PFSK-1 (cell line): ENCODE data around the gene S100A9.

Experiments used
- FOXP2 ChIP-seq: optimal IDR thresholded peaks from 2 replicates; pipeline ENCODE3; 2011; ENCODE audit warnings: borderline replicate concordance, control low read depth, inconsistent platforms; ENCODE audit not compliant: insufficient read depth; ENCODE audit errors: extremely low read length, extremely low read depth
- POLR2AphosphoS5 ChIP-seq: IDR thresholded peaks from 2 replicates; pipeline ENCODE4 v1.6.1; 2012; ENCODE audit warnings: low read depth, mild to moderate bottlenecking, control low read depth, low read length, moderate library complexity
- SIN3A ChIP-seq: IDR thresholded peaks from 2 replicates; pipeline ENCODE4 v1.6.1; 2012; ENCODE audit warnings: mild to moderate bottlenecking, low read length, moderate library complexity, borderline replicate concordance; ENCODE audit not compliant: insufficient read depth
- TAF1 ChIP-seq: IDR thresholded peaks from 2 replicates; pipeline ENCODE4 v1.6.1; 2012; ENCODE audit warnings: low read length, control low read depth, borderline replicate concordance; ENCODE audit not compliant: insufficient read depth
- TF ChIP-seq, protein P1 (sequence below), 2 experiments: IDR thresholded peaks; 2 replicates each; pipeline versions ENCODE4 v1.6.1 to v1.8.0; 2011 to 2012; ENCODE audit warnings: low read depth in 2 of 2, low read length in 2 of 2, control low read depth in 1 of 2, inconsistent platforms in 1 of 2, mild to moderate bottlenecking in 1 of 2, moderate library complexity in 1 of 2; ENCODE audit not compliant: insufficient read depth in 1 of 2

DNA sequence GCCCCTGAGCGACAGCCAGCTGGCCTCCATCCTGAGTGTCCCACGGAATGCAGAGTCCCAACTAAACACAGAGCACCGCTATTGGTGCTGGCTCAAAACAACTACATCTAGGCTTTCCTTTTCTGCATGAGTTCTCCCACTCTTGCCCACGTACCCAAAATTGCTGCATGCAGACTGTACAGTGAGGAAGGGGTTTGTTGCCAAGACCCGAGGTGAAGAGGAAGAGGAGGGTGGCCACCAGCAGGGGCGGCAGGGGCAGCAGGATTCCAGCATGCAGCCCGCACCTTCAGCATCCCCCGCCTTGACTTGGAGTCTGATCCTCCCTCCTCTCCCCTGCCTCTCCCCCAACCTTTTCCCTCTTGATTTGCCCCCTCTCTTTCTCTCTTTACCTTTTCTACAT is 8.0 kb downstream of the S100A9 start:
- TF ChIP-seq FOXP2 (no peak), POLR2AphosphoS5 (no peak), SIN3A (no peak), TAF1 (no peak)
- TF ChIP-seq, protein P1, sequence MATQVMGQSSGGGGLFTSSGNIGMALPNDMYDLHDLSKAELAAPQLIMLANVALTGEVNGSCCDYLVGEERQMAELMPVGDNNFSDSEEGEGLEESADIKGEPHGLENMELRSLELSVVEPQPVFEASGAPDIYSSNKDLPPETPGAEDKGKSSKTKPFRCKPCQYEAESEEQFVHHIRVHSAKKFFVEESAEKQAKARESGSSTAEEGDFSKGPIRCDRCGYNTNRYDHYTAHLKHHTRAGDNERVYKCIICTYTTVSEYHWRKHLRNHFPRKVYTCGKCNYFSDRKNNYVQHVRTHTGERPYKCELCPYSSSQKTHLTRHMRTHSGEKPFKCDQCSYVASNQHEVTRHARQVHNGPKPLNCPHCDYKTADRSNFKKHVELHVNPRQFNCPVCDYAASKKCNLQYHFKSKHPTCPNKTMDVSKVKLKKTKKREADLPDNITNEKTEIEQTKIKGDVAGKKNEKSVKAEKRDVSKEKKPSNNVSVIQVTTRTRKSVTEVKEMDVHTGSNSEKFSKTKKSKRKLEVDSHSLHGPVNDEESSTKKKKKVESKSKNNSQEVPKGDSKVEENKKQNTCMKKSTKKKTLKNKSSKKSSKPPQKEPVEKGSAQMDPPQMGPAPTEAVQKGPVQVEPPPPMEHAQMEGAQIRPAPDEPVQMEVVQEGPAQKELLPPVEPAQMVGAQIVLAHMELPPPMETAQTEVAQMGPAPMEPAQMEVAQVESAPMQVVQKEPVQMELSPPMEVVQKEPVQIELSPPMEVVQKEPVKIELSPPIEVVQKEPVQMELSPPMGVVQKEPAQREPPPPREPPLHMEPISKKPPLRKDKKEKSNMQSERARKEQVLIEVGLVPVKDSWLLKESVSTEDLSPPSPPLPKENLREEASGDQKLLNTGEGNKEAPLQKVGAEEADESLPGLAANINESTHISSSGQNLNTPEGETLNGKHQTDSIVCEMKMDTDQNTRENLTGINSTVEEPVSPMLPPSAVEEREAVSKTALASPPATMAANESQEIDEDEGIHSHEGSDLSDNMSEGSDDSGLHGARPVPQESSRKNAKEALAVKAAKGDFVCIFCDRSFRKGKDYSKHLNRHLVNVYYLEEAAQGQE (IDR thresholded peaks at IDR 0.05; ENCODE audit: insufficient read depth in 1 of 2, low read depth in 2 of 2, low read length in 2 of 2), result no peak
